ENCODE measurements around the gene HSPA1A. TPM values are rescaled to one million over a fixed set of nuclear protein-coding genes. Genes with fewer than 3 reads are reported as not detected.

HSPA1A gene
- total and polyA plus RNA-seq, 9 of the 15 experiments (the other 6 are each of a cell fraction or from before 2014, with no cell fraction given), result 2.2 to 273 (median 107) TPM

DNA sequence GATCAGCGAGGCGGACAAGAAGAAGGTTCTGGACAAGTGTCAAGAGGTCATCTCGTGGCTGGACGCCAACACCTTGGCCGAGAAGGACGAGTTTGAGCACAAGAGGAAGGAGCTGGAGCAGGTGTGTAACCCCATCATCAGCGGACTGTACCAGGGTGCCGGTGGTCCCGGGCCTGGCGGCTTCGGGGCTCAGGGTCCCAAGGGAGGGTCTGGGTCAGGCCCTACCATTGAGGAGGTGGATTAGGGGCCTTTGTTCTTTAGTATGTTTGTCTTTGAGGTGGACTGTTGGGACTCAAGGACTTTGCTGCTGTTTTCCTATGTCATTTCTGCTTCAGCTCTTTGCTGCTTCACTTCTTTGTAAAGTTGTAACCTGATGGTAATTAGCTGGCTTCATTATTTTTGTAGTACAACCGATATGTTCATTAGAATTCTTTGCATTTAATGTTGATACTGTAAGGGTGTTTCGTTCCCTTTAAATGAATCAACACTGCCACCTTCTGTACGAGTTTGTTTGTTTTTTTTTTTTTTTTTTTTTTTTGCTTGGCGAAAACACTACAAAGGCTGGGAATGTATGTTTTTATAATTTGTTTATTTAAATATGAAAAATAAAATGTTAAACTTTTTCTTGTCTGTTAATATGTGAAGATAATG lies 14.4 kb downstream of the HSPA1A start (continued):
- TF ChIP-seq, protein P1, sequence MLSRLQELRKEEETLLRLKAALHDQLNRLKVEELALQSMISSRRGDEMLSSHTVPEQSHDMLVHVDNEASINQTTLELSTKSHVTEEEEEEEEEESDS (CRISPR knock-in tag; IDR thresholded peaks at IDR 0.05), result no peak
- TF ChIP-seq ATF1 (CRISPR knock-in tag; IDR thresholded peaks at IDR 0.05) (no peak), ATF1 (tag; IDR thresholded peaks at IDR 0.05) (peak; percentile 53), TEAD1 (CRISPR knock-in tag; IDR thresholded peaks at IDR 0.05) (peak in 1 of 2 experiments; percentile 68; a peak in 2 of 4 replicates), NBN (IDR thresholded peaks at IDR 0.05; ENCODE audit: low read depth) (peak; percentile 79), ATF7 (IDR thresholded peaks at IDR 0.05) (peak; percentile 41; the same call in 1 of the 2 replicates), HNRNPL (IDR thresholded peaks at IDR 0.05; ENCODE audit: low read depth, low read length) (no peak), TEAD4 (IDR thresholded peaks at IDR 0.05; ENCODE audit: low read length) (peak; percentile 27), TEAD4 (CRISPR knock-in tag; IDR thresholded peaks at IDR 0.05; ENCODE audit: borderline replicate concordance) (no peak), SMARCA4 (IDR thresholded peaks at IDR 0.05) (0 out of 2 replicates have a peak, but pooled peaks have one; percentile 23), HDGF (IDR thresholded peaks at IDR 0.05) (peak; percentile 38; the same call in 1 of the 2 replicates), ARNT (IDR thresholded peaks at IDR 0.05) (no peak; a peak in 1 of 4 replicates), SIN3A (IDR thresholded peaks at IDR 0.05; ENCODE audit: borderline replicate concordance in 2 of 2, control insufficient read depth in 1 of 2, low read depth in 2 of 2, low read length in 2 of 2) (peak; percentile 1 to 71; a peak in 2 of 4 replicates), ELF4 (CRISPR knock-in tag; IDR thresholded peaks at IDR 0.05) (peak; percentile 71), ZNF384 (IDR thresholded peaks at IDR 0.05; ENCODE audit: low read depth, low read length) (peak; percentile 99), ARID3A (IDR thresholded peaks at IDR 0.05; ENCODE audit: borderline replicate concordance, low read depth, low read length) (peak; percentile 73; the same call in 1 of the 2 replicates), CXXC5 (CRISPR knock-in tag; IDR thresholded peaks at IDR 0.05) (peak; percentile 12; the same call in 1 of the 2 replicates), CTCF (IDR thresholded peaks at IDR 0.05 in 2 of 3, conservative IDR thresholded peaks at IDR 0.05 in 1 of 3; ENCODE audit: insufficient read depth in 2 of 3, low read depth in 1 of 3, low read length in 3 of 3) (peak in 2 of 3 experiments; percentile 59 to 84; a peak in 4 of 6 replicates), ZNF57 (CRISPR knock-in tag; IDR thresholded peaks at IDR 0.05) (0 out of 2 replicates have a peak, but pooled peaks have one; percentile 46)
- TF ChIP-seq, protein P2, sequence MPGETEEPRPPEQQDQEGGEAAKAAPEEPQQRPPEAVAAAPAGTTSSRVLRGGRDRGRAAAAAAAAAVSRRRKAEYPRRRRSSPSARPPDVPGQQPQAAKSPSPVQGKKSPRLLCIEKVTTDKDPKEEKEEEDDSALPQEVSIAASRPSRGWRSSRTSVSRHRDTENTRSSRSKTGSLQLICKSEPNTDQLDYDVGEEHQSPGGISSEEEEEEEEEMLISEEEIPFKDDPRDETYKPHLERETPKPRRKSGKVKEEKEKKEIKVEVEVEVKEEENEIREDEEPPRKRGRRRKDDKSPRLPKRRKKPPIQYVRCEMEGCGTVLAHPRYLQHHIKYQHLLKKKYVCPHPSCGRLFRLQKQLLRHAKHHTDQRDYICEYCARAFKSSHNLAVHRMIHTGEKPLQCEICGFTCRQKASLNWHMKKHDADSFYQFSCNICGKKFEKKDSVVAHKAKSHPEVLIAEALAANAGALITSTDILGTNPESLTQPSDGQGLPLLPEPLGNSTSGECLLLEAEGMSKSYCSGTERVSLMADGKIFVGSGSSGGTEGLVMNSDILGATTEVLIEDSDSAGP (CRISPR knock-in tag; IDR thresholded peaks at IDR 0.05), result peak; percentile 80
